NB4 (cell line): ENCODE data around the gene CDH12.

Experiments used
- POLR2A ChIP-seq: IDR thresholded peaks from 2 replicates; pipeline ENCODE4 v1.6.1; 2011; ENCODE audit warnings: mild to moderate bottlenecking; ENCODE audit not compliant: insufficient read length; ENCODE audit errors: extremely low read depth
- TF ChIP-seq, protein P1 (sequence below): IDR thresholded peaks from one replicate; pipeline ENCODE4 v1.5.1; 2012; ENCODE audit warnings: low read depth, low read length

DNA sequence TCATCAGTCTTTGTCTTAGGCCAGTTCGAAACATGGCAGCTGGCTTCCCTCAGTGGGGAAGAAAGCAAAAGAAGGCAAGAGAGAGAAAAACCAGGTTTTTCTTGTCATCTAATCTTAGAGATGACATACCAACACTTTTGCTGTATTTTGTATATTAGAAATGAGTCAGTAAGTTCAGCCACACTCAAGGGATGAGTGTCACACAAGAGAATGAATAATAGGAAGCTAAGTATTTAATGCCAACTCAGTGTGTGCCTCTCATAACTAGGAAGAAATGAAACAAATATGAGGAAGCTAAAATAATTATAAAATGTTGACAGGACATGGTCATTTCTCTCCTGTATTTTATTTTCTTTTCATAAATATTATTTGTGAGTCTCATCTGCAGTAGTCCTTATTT is 65.3 kb downstream of the CDH12 start:
- TF ChIP-seq, protein P1, sequence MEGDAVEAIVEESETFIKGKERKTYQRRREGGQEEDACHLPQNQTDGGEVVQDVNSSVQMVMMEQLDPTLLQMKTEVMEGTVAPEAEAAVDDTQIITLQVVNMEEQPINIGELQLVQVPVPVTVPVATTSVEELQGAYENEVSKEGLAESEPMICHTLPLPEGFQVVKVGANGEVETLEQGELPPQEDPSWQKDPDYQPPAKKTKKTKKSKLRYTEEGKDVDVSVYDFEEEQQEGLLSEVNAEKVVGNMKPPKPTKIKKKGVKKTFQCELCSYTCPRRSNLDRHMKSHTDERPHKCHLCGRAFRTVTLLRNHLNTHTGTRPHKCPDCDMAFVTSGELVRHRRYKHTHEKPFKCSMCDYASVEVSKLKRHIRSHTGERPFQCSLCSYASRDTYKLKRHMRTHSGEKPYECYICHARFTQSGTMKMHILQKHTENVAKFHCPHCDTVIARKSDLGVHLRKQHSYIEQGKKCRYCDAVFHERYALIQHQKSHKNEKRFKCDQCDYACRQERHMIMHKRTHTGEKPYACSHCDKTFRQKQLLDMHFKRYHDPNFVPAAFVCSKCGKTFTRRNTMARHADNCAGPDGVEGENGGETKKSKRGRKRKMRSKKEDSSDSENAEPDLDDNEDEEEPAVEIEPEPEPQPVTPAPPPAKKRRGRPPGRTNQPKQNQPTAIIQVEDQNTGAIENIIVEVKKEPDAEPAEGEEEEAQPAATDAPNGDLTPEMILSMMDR = no peak
- no peak for TF ChIP-seq POLR2A
